Inflammatory macrophage (primary cell): ENCODE measurements around the gene NALCN.

ENCODE experiments used
- DNase-seq, 2 donors: peaks; one replicate each; pipeline ENCODE4 v3.0.0-alpha.2; 2020 to 2022

Gene NALCN

DNA sequence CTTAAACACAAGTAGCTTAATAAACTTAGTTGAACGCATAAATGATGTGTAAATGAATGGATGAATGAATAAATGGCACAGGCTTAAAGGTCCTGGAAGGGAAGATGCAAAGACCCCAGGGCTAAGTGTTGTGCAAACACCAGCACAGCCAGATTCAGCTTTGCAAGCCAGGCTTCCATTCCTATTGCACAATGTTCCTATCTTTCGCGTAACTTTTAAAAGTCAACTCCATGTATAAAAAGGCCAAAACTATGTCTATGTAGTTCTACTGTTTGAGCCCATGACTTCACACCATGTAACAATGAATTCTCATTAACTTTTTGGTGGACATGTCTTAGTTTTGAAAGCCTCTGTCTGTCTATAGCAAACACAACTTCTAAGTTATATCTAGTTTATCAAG is 226.0 kb downstream of the NALCN start:
- DNase-seq: no peak

DNA sequence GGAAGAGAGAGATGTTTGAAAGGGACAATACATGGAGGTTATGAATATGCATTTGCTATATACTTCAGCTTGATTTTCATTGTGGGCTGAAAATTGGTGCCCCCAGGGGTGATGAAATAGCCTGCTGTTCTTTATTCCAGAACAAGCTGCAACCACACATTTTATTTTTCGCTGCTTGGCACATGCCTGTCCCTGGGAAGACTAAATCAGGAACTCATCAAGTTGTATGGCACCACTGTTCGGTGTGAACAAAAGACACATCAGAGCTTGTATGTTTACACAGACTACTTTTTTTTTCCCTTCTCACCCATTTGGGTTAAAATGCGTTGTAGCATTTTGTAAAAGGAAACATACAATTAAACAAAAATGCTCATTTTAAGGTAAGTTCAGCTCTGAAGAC is 230.7 kb downstream of the NALCN start:
- no peak for DNase-seq

DNA sequence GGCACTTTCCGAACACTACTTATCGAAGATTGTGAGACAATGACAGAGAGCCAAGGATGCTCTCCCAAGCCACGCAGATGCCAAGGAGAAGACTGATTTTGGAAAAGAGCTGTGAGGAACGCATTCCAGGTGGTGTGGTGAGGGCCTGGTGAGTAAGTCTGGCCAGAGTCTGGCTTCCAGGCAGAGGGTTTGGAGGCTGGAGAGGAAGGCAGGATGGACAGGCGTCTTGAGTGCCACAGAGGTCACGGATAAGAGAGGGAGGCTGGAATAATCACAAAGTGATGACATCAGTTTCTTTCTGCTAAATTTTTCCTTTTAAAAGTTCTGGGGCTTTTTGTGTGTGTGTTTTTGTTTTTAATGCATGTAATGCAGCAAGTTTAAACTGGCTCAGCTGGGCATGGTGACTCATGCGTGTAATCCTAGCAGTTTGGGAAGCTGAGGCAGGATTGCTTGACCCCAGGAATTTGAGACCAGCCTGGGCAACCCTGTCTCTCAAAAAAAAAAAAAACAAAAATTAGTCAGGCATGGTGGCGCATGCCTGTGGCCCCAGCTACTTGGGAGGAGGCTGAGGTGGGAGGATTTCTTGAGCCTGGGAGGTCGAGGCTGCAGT is 235.1 kb downstream of the NALCN start:
- no peak for DNase-seq

DNA sequence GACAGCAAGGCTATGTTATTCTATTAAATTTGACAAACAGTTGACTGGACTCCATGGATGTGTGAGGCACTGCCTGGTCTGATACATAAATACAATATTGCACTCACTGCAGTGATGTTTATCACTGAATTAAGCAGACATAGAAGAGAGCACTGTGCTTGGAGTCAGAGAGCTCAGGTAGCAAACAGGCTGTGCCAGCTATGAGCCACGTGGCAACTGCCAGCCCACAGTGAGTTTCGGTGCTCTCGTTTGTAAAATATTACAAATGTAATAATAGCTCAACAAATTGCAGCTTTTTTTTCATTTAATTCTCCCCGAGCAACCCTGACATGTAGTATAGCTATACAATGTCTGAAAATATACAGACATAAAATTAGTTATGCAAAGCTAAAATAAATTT is 237.3 kb downstream of the NALCN start:
- no peak for DNase-seq

DNA sequence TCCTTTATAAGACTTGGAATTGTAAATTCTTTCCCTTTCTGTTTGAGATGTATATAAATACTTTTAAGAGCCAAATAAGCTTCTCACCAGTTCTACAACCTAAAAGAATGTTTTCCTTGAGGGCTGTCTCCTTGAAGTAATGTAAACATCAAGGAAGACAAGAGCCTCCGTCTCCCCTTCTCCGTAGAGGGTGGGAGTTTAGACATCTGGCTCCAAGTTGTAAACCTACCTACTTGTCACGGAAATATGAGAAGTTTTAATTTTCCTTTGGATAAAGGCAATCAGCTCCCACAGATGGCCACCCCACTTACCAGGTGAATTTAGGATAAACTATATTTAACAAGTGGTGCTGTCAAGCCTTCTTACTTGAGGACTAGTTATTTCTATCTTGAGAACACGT is 237.9 kb downstream of the NALCN start:
- DNase-seq: no peak

DNA sequence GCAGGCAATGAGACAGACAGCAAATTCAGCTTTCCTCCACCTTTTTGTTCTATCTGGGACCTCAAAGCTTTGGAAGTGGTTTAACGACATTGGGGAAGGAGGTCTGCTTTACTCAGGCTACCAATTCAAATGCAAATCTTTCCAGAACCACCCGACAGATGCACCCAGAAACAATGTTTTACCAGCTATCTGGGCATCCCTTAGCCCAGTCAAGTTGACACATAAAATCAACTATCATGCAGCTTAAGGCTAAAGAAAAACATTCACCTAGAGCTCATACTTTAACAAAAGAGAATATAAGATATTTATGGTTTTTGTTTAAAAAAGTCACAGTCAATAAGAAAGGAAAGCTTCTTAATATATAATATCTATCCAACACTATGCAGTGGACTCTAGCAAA is 246.0 kb downstream of the NALCN start:
- DNase-seq: no peak

DNA sequence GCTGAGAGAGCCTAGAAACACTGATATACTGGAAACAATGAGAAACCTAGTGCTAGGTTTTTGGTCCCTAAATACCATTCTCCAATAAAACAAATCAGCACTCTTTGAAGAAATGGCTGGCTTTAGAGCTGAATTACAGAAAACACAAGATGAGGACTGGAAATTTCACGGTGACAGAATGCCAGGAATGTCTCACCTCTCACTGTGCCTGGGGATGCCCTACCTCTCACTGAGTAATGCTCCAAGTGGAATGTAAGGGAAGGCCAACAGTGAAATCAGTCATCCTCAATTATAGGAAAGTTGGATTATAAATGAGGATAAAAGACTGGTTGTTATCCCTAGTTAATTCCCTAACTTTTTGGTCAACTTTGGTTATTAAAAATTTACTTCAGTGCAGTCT is 259.0 kb downstream of the NALCN start:
- no peak for DNase-seq

DNA sequence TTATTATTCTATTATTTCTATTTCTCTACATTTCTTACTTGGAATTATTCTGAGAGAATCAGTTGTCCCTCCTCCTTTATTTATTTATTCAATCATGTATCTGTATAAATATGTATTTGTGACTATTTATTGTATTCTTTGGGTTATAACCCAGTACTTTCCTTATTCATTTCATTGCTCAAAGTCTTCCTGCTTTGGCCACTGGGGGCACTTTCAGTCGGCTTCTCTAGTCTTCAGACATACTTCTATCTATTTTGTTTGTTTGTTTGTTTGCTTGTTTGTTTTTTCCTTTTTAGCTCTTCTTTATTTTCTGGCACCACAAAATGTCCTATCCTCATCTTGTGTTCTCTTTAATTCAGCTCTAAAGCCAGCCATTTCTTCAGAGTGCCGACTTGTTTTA is 260.4 kb downstream of the NALCN start:
- DNase-seq: no peak

DNA sequence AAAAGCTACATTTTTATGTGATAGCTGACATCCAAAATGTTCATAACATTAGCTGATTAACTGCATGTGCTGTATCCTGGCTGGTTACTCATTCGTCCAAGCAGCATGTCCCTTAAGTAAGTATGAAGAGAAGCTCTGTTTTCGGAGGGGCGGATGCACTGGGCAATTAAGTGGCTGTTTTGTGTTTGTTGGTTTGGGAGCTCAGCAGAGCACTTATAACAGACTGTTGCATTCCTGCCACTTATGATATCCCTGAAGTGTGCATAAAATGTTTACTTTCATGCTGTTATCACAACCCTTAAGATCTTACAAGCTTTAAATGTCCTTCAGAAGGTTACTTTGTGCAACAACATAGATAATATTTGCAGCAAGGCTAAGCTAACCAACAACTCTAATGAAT is 264.1 kb downstream of the NALCN start:
- DNase-seq: no peak

DNA sequence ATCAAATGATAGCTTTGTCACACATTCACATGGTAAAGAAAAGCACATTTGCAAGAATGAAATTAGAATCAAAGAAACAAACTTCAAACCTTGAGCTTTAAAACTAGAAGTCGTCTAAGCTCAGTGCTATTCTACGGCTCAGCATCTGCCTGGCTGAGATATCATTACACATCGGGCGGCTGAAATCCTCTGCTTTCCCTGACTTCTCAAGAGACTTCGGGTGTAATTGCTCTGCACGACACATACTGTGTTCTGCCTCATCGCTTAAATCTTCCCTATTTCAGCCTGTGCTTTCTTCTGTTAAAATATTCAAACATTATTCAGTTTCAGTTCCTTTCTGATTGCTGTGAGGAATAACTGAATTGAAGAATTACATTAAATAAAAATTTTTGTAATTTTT is 265.3 kb downstream of the NALCN start:
- no peak for DNase-seq

DNA sequence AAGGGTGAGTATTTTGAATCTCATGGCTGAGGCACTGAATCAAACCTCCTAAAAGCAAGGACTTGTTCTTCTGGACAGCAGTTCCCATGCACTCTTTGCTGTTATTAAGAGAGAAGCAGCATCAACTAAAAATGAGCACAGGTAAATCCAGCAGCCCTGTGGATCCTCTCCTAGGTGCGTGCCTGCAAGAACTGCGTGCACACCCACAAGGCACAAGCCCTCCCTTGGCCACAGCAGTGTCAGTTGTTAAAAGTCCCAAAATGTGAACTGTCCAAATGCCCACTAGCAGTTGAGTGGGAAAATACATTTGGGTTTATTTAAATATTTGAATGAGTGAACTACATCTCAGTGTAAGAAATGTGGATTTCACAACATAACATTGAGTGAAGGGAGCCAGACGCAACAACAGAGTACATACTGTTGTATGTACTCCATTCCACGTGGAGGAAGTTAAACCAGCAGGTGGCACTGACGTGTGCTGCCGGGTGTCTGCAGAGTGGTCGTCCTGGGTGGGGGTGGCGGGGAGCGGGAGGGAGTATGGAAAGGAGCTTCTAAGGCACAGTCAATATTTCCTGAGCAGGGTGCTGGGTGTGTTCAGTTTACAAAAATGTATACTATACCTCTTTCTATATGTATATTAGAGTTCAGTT is 266.4 kb downstream of the NALCN start:
- no peak for DNase-seq

DNA sequence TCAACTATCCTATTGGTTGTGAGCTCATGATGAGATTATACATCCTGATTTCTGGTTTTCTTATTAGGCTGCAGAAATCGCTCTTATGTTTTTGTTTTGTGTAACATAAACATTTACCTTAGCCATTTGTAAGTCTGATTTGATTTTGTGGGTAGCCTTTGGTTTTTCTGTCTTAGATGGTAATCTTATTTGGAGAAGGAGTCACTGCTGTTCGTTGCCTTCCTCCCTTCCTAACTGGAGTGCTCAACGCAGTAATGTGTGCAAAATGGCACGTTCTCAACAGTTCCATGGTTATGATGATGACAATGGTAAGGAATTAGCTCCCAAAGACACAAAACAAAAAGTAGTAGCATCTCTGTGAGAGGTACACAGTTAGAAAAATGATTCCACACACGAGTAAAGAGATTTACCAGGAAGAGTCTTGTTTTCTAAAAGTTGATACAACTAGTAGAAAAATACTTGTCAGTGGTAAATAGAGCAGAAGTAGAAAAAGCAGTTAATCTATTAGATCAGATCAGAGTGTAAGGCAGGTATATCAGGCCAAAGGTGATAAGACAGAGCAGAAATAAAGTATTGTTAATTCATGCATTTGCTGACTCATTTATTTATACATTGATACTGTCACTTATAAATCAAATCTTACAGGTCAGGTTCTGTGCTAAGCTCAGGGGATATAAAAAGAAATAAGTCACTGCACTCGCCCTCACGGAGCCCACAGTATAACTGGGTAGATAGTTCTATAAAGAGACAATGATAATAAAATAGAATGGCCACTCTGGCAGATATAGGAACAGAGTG is 270.0 kb downstream of the NALCN start:
- DNase-seq: no peak

DNA sequence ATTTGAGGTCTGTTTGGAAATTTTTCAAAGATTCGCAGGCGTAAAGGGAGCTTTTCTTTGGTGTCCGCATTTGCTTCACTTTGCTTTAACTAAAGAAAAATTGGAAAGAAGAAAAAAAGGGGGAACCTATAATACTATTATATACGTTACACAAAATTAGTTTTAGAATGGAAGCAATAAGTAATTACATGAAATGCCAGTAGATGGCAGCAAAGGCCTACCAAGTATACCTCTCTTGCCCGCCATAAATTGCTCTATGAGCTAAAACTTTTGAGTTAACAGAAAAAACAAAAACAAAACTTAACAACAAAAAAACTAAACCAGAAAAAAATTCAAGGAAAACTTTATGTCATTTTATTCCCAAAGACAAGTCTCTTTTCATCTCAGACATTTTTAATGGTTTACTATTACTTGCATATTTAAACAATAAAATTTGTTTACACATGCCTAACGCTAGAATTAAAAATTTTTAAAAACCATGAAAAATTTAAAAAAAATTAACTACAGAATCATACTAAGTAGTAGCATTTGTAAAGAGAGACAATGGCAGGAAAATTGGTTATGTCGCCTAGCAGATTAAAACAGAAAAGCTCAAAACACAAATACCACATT is 271.4 kb downstream of the NALCN start:
- DNase-seq: peak; percentile 57

DNA sequence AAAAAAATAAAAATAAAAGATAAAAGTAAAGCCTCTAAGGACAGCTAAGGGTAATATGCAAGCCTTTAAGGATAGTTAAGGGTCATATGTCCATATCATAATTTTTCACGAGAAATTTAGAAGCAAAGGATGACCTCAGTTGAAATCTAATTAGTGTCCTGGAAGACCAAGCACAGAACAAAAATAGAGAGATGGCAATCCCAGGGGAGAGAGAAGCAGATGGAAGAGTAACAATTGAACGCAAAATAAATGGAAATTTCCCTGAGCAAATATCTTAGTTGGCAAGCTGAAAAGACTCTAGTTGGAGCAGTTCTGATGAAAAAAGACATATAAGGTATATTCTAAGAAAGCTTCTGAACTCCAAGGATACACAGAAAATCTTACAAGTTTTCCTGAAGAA is 275.4 kb downstream of the NALCN start:
- DNase-seq: no peak

DNA sequence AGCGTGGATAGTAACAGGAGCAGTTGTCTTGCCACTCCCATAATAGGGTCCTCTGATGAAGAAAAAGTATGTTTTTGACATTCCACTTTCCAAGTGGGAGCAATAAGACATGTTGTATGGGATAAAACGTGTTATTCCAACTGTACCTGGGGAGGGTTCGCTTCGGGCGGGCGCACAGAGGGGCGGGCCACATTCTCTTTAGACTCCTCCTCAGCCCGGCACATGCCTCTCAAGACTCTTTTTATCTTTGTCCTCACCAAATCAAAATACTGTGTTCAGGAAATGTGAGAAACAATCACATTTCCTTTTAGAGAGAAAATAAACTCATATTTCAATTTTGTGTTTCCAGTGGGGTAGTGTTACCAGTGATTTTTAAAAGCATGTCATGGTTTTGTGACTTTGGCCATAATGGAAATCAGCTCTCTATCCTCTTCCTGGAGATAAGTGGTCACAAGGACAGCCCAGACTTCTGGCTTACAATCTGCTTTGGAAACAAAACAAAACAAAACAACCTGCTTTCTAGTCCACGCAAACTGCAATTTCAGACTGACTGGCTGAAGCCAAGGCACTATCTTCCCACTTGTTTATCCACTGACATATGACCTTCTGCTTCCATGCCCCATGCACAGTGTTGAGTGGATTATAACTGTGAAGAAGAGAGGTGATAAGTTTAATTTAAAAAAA is 276.1 kb downstream of the NALCN start:
- no peak for DNase-seq

DNA sequence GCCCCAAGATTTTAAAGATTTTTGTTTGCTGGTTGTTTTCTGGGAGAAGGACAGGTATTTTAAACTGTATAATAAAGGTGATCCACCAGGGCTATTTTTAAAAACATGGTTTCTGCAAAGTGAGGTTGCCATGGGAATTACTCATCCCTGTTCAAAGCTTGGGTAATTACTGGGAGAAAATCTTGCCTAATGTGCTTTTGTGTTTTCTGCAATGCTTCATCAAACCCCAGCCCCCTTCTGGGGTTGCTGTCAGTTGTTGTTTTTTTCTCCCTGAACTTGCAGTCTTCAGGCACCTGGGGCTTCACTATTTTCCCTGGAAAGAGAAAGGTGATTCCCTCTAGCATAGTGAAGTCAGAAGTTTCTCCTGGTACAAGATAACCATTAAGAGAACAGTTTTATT is 277.2 kb downstream of the NALCN start:
- DNase-seq: no peak

DNA sequence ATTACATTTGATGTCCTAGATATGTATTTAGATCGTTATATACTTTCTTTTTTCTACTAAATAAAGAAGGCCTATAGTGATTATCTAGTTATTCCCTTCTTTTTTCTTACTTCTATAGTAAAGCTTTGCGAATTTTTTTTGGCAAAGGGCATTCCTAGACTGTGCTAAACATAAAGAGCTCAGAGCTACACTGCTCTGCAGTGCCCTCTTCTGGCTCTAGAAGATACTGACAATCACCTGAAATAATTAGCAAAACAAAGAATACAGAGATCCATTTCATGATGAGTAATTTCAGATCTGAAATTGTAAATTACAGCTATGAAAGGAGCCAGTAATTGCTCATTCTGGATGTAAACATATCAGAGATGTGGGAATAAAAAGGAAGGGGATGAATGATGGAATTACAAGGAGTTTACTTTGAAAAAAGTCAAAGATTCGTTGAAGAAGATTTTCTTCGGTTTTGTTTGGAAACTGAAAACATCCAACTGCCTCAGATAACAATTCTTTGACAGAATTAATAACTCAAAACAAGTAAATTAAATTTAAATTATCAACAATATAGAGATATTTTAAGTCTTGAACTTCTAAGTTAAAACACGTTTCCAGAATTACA is 288.5 kb downstream of the NALCN start:
- DNase-seq: peak; percentile 10 to 27

DNA sequence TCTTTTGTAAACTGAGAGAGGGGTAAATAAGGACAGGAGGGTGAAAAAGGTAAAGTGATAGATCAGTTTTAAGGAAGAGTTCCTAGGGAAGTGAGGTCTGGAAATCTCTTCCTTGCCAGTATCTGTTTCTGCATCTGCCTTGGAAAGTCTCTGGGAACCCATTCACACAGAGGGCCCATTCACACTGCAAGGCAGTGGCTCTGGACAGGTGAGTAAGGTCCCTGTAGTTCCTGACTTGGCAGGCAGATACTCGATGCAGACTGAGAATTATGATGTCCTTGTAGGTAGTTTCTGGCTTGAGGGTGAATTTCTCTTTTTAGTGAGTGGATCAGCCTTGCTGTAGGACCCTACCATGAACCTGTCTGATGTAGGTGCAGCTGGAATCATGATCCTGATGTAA is 293.3 kb downstream of the NALCN start:
- DNase-seq: no peak

DNA sequence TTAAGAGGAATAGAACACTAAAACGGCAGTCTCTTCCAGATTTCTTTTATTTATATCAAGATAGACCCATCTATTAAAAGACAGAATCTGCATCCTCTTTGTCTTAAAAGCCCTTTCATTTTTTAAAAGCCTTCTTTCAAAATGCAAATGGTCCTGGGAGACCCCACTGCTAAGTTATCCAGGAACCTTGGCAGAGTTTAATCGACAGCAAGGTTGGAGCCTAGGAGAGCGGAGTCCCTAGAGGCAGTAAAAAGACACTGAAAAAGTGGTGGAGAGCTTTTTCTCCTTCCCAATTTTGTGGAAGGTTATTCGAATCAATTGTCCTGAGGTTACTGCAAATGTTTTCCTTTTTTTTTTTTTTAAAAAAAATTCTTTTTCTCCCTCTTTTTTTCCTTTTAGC is 294.7 kb downstream of the NALCN start:
- no peak for DNase-seq

DNA sequence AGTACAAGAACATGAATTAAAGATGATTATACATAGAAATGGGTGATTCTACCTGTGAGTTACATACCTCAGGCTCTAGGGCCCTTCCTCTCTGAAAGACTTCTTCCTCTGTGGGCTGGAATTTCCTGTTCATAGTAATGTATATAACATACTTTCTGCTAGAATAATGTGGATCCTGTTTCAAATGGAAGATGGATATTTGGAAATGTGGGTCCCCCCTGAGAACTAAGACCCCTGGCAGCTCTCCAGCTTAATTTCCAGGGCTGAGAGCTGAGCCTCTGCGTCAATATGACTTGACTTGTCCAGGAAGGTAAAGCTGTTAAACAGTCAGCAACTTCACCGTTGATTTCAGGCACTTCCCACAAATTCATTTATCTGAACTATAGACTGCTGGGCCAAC is 296.3 kb downstream of the NALCN start:
- no peak for DNase-seq

DNA sequence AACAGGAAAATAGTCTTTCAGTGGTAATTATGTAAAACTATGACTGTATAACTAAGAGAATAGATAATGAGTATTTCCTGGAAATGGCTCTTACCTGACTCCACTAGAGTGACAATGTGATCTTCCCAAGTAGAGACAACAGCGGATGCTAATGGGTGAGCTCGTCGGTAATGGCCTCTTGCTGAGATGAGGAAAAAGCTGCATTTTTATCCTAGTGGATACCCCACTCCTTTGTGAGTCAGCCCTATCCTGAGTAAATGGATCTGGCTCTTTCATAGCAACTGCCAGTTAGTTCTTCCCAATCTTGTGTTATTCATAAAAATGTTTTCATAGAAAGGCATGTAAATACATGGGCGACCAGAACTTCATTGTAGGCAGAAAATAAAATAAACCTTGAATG is 299.5 kb downstream of the NALCN start:
- no peak for DNase-seq

DNA sequence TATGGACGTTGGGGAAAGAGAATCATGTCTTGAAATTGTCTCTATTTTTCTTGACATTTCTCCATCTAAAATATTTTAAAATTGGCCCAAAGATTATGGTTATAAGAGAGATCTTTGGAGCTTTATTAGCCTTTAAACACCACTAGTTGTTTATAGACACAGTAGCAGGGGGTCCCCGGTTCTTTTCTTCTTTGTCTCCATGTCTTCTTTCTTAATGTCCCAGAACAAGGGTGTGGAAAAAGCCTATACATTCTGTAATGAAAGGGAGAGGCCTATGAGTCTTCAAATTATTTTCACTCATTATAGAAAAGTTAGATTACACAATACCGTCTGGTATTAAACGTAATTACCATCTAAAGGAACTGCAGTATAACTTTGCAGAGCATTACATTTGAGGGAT is 300.0 kb downstream of the NALCN start:
- DNase-seq: no peak

DNA sequence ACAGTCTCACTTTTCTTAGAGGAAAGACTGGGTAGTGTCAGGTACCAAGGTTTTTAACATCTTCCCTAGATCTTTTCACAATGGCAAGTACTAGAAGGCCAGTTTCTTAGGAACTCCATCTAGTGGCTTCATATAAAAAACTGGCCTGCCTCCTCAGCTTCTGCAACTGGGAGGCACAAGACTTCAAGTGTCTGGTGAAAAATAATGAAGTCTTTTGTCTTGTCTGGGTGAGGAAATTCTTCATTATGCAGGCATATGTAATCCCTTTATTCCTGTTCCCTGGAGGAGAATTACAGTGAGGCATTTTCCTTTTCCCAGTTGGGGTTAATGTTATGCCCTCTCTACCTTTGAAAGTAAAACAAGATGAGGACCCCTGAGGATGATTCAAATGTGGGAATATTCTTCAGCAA is 300.5 kb downstream of the NALCN start:
- DNase-seq: no peak
